Hepatocyte (in vitro differentiated cells): ENCODE data around the gene CCNF.

Experiments used
- CTCF ChIP-seq: fragments of 200-600 bp; sonication (generic); IDR thresholded peaks from 2 replicates; pipeline ENCODE4 v1.5.1; 2016; ENCODE audit warnings: antibody characterized with exemption, mild to moderate bottlenecking; ENCODE audit not compliant: poor library complexity
- EZH2 ChIP-seq: fragments of 200-600 bp; sonication (generic); IDR thresholded peaks from 2 replicates; pipeline ENCODE4 v1.6.1; 2016; ENCODE audit warnings: antibody characterized with exemption, mild to moderate bottlenecking, borderline replicate concordance

- TF ChIP-seq CTCF (no peak), EZH2 (no peak)
Measured at GRCh38 chr16:2496223-2497115, 67.2 kb downstream of the CCNF start.
